ENCODE measurements around the gene PATE4.
"Not testable (repeated sequence)": the region's sequence is repeated elsewhere in the genome, so short reads cannot be mapped to it uniquely, and the experiment has no call there.

The PATE4 gene

GRCh38 chr11:125833016-125833415 lies at the start of gene PATE4:
Gene PATE4 (plus strand): TSS chr11:125833316. CDS start chr11:125833360, 44 bp downstream.
- H3K4me3 Mint-ChIP-seq: no peak within 1 kb of the TSS
- H3K27me3 Mint-ChIP-seq: peaks cover 13% of the 10 kb centered on the region
- DNase-seq: no peak
- H3K36me3 Mint-ChIP-seq: no peaks in the 10 kb centered on the region
- CTCF ChIA-PET: no interaction called here
- H3K4me1 Mint-ChIP-seq: no peaks in the 10 kb centered on the region
- peaks cover 2% of the 10 kb centered on the region for H3K9me3 Mint-ChIP-seq
- H3K27ac Mint-ChIP-seq: no peak within 1 kb of the TSS

GRCh38 chr11:125784678-125785077 lies 48.4 kb upstream of the PATE4 start:
- CTCF ChIA-PET: no interaction called here

GRCh38 chr11:125787827-125788226 lies 45.3 kb upstream of the PATE4 start, which contains the start of gene PATE3:
Gene PATE3 (plus strand): TSS chr11:125788127. CDS start chr11:125788152, 25 bp downstream.
- Mint-ChIP-seq H3K27me3 (no peaks in the 10 kb centered on the region), H3K27ac (no peak within 1 kb of the TSS), H3K4me1 (no peaks in the 10 kb centered on the region), H3K36me3 (no peaks in the 10 kb centered on the region), H3K9me3 (no peaks in the 10 kb centered on the region), H3K4me3 (no peak within 1 kb of the TSS)
- CTCF ChIA-PET: interaction anchor here (0.6 kb wide), 1 partner anchor 750 kb away, joined by 3 read pairs; no protein-coding TSS in a partner anchor
- DNase-seq: no peak

More at GRCh38 chr11:125784678-125785077, 48.4 kb upstream of the PATE4 start:
- H3K4me1 Mint-ChIP-seq: no peaks in the 10 kb centered on the region
- DNase-seq: no peak
- H3K27me3 Mint-ChIP-seq: no peaks in the 10 kb centered on the region
- H3K36me3 Mint-ChIP-seq: no peaks in the 10 kb centered on the region
- no peak overlapping the region for H3K4me3 Mint-ChIP-seq
- peaks cover 3% of the 10 kb centered on the region for H3K9me3 Mint-ChIP-seq
- no peak overlapping the region for H3K27ac Mint-ChIP-seq

- CTCF ChIA-PET: interaction anchor here (0.6 to 0.7 kb wide), 2 partner anchors 132 to 266 kb away, joined by 3 read pairs; no protein-coding TSS in a partner anchor
- Mint-ChIP-seq H3K4me3 (no peak overlapping the region), H3K9me3 (no peaks in the 10 kb centered on the region), H3K4me1 (no peaks in the 10 kb centered on the region), H3K36me3 (no peaks in the 10 kb centered on the region), H3K27ac (no peak overlapping the region), H3K27me3 (no peaks in the 10 kb centered on the region)
- DNase-seq: no peak
Observed at GRCh38 chr11:125790825-125791224, 42.3 kb upstream of the PATE4 start.

- Mint-ChIP-seq H3K4me3 (no peak overlapping the region), H3K36me3 (no peaks in the 10 kb centered on the region), H3K27me3 (peaks cover 11% of the 10 kb centered on the region), H3K27ac (no peak overlapping the region), H3K9me3 (peaks cover 10% of the 10 kb centered on the region), H3K4me1 (no peaks in the 10 kb centered on the region)
- CTCF ChIA-PET: no interaction called here
- DNase-seq: no peak
Observed at GRCh38 chr11:125797641-125798040, 35.5 kb upstream of the PATE4 start.

GRCh38 chr11:125799808-125800207 lies 33.3 kb upstream of the PATE4 start:
- H3K27me3 Mint-ChIP-seq: peaks cover 13% of the 10 kb centered on the region
- CTCF ChIA-PET: no interaction called here
- H3K36me3 Mint-ChIP-seq: no peaks in the 10 kb centered on the region
- H3K27ac Mint-ChIP-seq: no peak overlapping the region
- H3K4me1 Mint-ChIP-seq: no peaks in the 10 kb centered on the region
- DNase-seq: no peak
- no peak overlapping the region for H3K4me3 Mint-ChIP-seq
- peaks cover 16% of the 10 kb centered on the region for H3K9me3 Mint-ChIP-seq

- H3K4me1 Mint-ChIP-seq: no peaks in the 10 kb centered on the region
- H3K27ac Mint-ChIP-seq: no peak overlapping the region
- peaks cover 16% of the 10 kb centered on the region for H3K9me3 Mint-ChIP-seq
- H3K4me3 Mint-ChIP-seq: no peak overlapping the region
- DNase-seq: no peak
- peaks cover 12% of the 10 kb centered on the region for H3K27me3 Mint-ChIP-seq
- CTCF ChIA-PET: no interaction called here
- H3K36me3 Mint-ChIP-seq: no peaks in the 10 kb centered on the region
Observed at GRCh38 chr11:125802387-125802786, 30.7 kb upstream of the PATE4 start.

GRCh38 chr11:125807909-125808308 lies 25.2 kb upstream of the PATE4 start:
- H3K4me1 Mint-ChIP-seq: no peaks in the 10 kb centered on the region
- CTCF ChIA-PET: no interaction called here
- H3K36me3 Mint-ChIP-seq: no peaks in the 10 kb centered on the region
- H3K27ac Mint-ChIP-seq: no peak overlapping the region
- no peak overlapping the region for H3K4me3 Mint-ChIP-seq
- H3K27me3 Mint-ChIP-seq: peaks cover 3% of the 10 kb centered on the region
- peaks cover 4% of the 10 kb centered on the region for H3K9me3 Mint-ChIP-seq
- no peak for DNase-seq

GRCh38 chr11:125835748-125836147 lies 2.6 kb downstream of the PATE4 start:
- no peak overlapping the region for H3K4me3 Mint-ChIP-seq
- no peaks in the 10 kb centered on the region for H3K4me1 Mint-ChIP-seq
- peaks cover 13% of the 10 kb centered on the region for H3K27me3 Mint-ChIP-seq
- CTCF ChIA-PET: interaction anchor here (0.6 kb wide), 1 partner anchor 11 kb away, joined by 3 read pairs; no protein-coding TSS in a partner anchor
- no peak overlapping the region for H3K27ac Mint-ChIP-seq
- H3K36me3 Mint-ChIP-seq: no peaks in the 10 kb centered on the region
- DNase-seq: no peak
- peaks cover 2% of the 10 kb centered on the region for H3K9me3 Mint-ChIP-seq

- DNase-seq: no peak
- peaks cover 18% of the 10 kb centered on the region for H3K9me3 Mint-ChIP-seq
- no peaks in the 10 kb centered on the region for H3K27me3 Mint-ChIP-seq
- H3K4me1 Mint-ChIP-seq: no peaks in the 10 kb centered on the region
- no peaks in the 10 kb centered on the region for H3K36me3 Mint-ChIP-seq
- CTCF ChIA-PET: no interaction called here
- no peak overlapping the region for H3K27ac Mint-ChIP-seq
- H3K4me3 Mint-ChIP-seq: no peak overlapping the region
Observed at GRCh38 chr11:125842321-125842948, 9.3 kb downstream of the PATE4 start.

- CTCF ChIA-PET: interaction anchor here (0.6 kb wide), 1 partner anchor 11 kb away, joined by 3 read pairs; no protein-coding TSS in a partner anchor
- Mint-ChIP-seq H3K4me1 (no peaks in the 10 kb centered on the region), H3K27me3 (peaks cover 4% of the 10 kb centered on the region), H3K27ac (no peak overlapping the region), H3K36me3 (no peaks in the 10 kb centered on the region), H3K9me3 (peaks cover 21% of the 10 kb centered on the region), H3K4me3 (no peak overlapping the region)
- no peak for DNase-seq
Observed at GRCh38 chr11:125846188-125846587, 13.1 kb downstream of the PATE4 start.

- CTCF ChIA-PET, H3K27me3 Mint-ChIP-seq, H3K9me3 Mint-ChIP-seq, H3K27ac Mint-ChIP-seq, H3K4me1 Mint-ChIP-seq, H3K4me3 Mint-ChIP-seq, H3K36me3 Mint-ChIP-seq, DNase-seq: not testable (repeated sequence)
Observed at GRCh38 chr11:125857670-125858069, 24.6 kb downstream of the PATE4 start.

GRCh38 chr11:125862786-125863185 lies 29.7 kb downstream of the PATE4 start:
- H3K4me1 Mint-ChIP-seq, H3K4me3 Mint-ChIP-seq, H3K27me3 Mint-ChIP-seq, H3K27ac Mint-ChIP-seq, DNase-seq, H3K36me3 Mint-ChIP-seq, CTCF ChIA-PET, H3K9me3 Mint-ChIP-seq: not testable (repeated sequence)

- H3K27ac Mint-ChIP-seq, H3K9me3 Mint-ChIP-seq, H3K36me3 Mint-ChIP-seq, CTCF ChIA-PET, DNase-seq, H3K4me1 Mint-ChIP-seq, H3K4me3 Mint-ChIP-seq, H3K27me3 Mint-ChIP-seq: not testable (repeated sequence)
Observed at GRCh38 chr11:125865354-125865753, 32.2 kb downstream of the PATE4 start.

- Mint-ChIP-seq H3K27ac (peak overlapping the region; percentile 30), H3K9me3 (peaks cover 4% of the 10 kb centered on the region), H3K36me3 (no peaks in the 10 kb centered on the region), H3K4me1 (no peaks in the 10 kb centered on the region), H3K4me3 (no peak overlapping the region), H3K27me3 (peaks cover 2% of the 10 kb centered on the region)
- CTCF ChIA-PET: no interaction called here
- no peak for DNase-seq
Observed at GRCh38 chr11:125869521-125869920, 36.4 kb downstream of the PATE4 start.

All from activated naive CD4-positive, alpha-beta T cell treated with anti-CD3 and anti-CD28 coated beads, Interleukin-2, amount 10 ng/mL, durations not matched to agents 7 days and 5 days (primary cell).